ENCODE data around the gene KIF5B. TPM values are rescaled to one million over a fixed set of nuclear protein-coding genes. Genes with fewer than 3 reads are reported as not detected.

Gene KIF5B
- total and polyA plus RNA-seq, 2 of the 4 experiments (the other 2 are of a cell fraction), result 33.5 to 68.5 TPM

- BruUV-seq (replicated peaks), result no TSS peak
- no peak overlapping the region for H4K5ac ChIP-seq (ENCODE audit: low read depth, low read length)
- H3K4me3 ChIP-seq (ENCODE audit: insufficient read depth, low read depth, low read length), result no peak overlapping the region
- no peak overlapping the region for H2BK5ac ChIP-seq (ENCODE audit: low read depth, low read length, poor library complexity, severe bottlenecking)
- H3K79me1 ChIP-seq (ENCODE audit: low read depth in 1 of 2, low read length in 2 of 2), result peaks cover 11 to 28% of the 10 kb centered on the region in 2 experiments
- no peaks in the 10 kb centered on the region for H3K27me3 ChIP-seq (ENCODE audit: control insufficient read depth, insufficient read depth, low read length)
- H3K9me1 ChIP-seq (ENCODE audit: insufficient read depth, low read length), result no peaks in the 10 kb centered on the region
- no peak overlapping the region for H2AK5ac ChIP-seq (ENCODE audit: low read depth, low read length)
- DNase-seq (no peak), ATAC-seq (ENCODE audit: low read depth) (no peak)
- H4K91ac ChIP-seq (ENCODE audit: insufficient read depth, low read depth, low read length), result no peak overlapping the region
- dilution Hi-C loops (cut with HindIII; ENCODE audit: low sequenced_read_pairs, unreplicated experiment) (no loop called here), in situ Hi-C loops (cut with MboI; ENCODE audit: low sequenced_read_pairs) (no loop called here), intact Hi-C loops (cut with micrococcal nuclease) (no loop called here)
- H2BK120ac ChIP-seq (ENCODE audit: low read depth, low read length), result no peak overlapping the region
- no peak overlapping the region for H3K56ac ChIP-seq (ENCODE audit: extremely low read depth, insufficient read depth, low read length)
- H3K9me3 ChIP-seq (ENCODE audit: control insufficient read depth, insufficient read depth, low read length), result no peaks in the 10 kb centered on the region
- ChIA-PET CTCF (no interaction called here), POLR2A (ENCODE audit: unreplicated experiment) (no interaction called here)
- no peak for TF ChIP-seq MXI1 (IDR thresholded peaks at IDR 0.05; ENCODE audit: borderline replicate concordance, low read depth, low read length)
- no peak overlapping the region for H3K14ac ChIP-seq (replicated peaks; ENCODE audit: low read depth, low read length)
- no peak overlapping the region for H3K18ac ChIP-seq (ENCODE audit: low read depth, low read length)
- H2AFZ ChIP-seq (replicated peaks; ENCODE audit: low read length, poor library complexity), result no peak overlapping the region
- H3K4me1 ChIP-seq (ENCODE audit: control insufficient read depth, insufficient read depth, low read length), result no peaks in the 10 kb centered on the region
- WGBS, 2 experiments (ENCODE audit: extremely low coverage in 2 of 2, insufficient read length in 1 of 2), result 100% methylated on average over 4 of the region's 11 CpGs; no CpG with 5 or more reads in 1 of the 2 experiments
- no peak overlapping the region for H3K23ac ChIP-seq (ENCODE audit: low read depth, low read length)
- no peak overlapping the region for H3K9ac ChIP-seq (ENCODE audit: low read depth, low read length)
- H3K36me3 ChIP-seq (ENCODE audit: control insufficient read depth, insufficient read depth, low read length), result peaks cover 68% of the 10 kb centered on the region
- H4K20me1 ChIP-seq (ENCODE audit: insufficient read depth, low read length), result no peaks in the 10 kb centered on the region
- no peak overlapping the region for H4K8ac ChIP-seq (ENCODE audit: low read depth in 2 of 2, low read length in 2 of 2)
- no peak overlapping the region for H2BK15ac ChIP-seq (ENCODE audit: low read depth, low read length)
- no peak overlapping the region for H2BK20ac ChIP-seq (ENCODE audit: low read depth, low read length)
- no peak overlapping the region for H3K4me2 ChIP-seq (ENCODE audit: low read depth, low read length)
- H3K27ac ChIP-seq (ENCODE audit: insufficient read depth, low read length), result no peak overlapping the region
- H3K4ac ChIP-seq (ENCODE audit: low read depth, low read length), result no peak overlapping the region
- H2AK9ac ChIP-seq (replicated peaks; ENCODE audit: low read depth, low read length, poor library complexity), result no peak overlapping the region
These were observed 39.2 kb downstream of the KIF5B start for GRCh38 chr10:32017044-32017443.
